ENCODE results near the gene TMEM125. TPM values are rescaled to one million over a fixed set of nuclear protein-coding genes. Genes with fewer than 3 reads are reported as not detected.

Gene TMEM125
- total and polyA plus RNA-seq, 10 of the 15 experiments (the other 5 are each of a cell fraction or from before 2014, with no cell fraction given), result 0.28 TPM; not detected in 9

GRCh38 chr1:43276673-43277072, 6.9 kb downstream of the TMEM125 start:
- intact Hi-C loops (cut with micrococcal nuclease; ENCODE audit: unreplicated experiment) (no loop called here), in situ Hi-C loops (cut with MboI) (no loop called here)
- H3K79me2 ChIP-seq (ENCODE audit: control insufficient read depth, insufficient read depth, low read length), result no peaks in the 10 kb centered on the region
- H3K4me2 ChIP-seq (ENCODE audit: control insufficient read depth, insufficient read depth), result no peak overlapping the region
- no peak overlapping the region for H3K27ac ChIP-seq (ENCODE audit: control insufficient read depth, insufficient read depth)
- FAIRE-seq (no peak), ATAC-seq (no peak), DNase-seq (ENCODE audit: low read depth, low spot score) (no peak)
- H3K4me1 ChIP-seq (ENCODE audit: control insufficient read depth, insufficient read depth, low read length), result peaks cover 4% of the 10 kb centered on the region; the same call in 1 of the 2 replicates
- no peaks in the 10 kb centered on the region for H3K36me3 ChIP-seq (ENCODE audit: control insufficient read depth in 2 of 2, insufficient read depth in 2 of 2, low read length in 1 of 2)
- WGBS (ENCODE audit: insufficient coverage, insufficient replicate concordance, low lambda C conversion rate, missing lambda C conversion rate), result 17% methylated on average over 5 of the region's 7 CpGs
- H3K9ac ChIP-seq (ENCODE audit: control insufficient read depth, insufficient read depth, low read length), result no peak overlapping the region
- SMC1A ChIA-PET (ENCODE audit: uncharacterized antibody, unreplicated experiment), result no interaction called here
- POLR2A ChIA-PET, result no interaction called here
- no peaks in the 10 kb centered on the region; a peak in 1 of 4 replicates for H3K27me3 ChIP-seq (replicated peaks in 1 of 2; ENCODE audit: control insufficient read depth in 2 of 2, insufficient read depth in 2 of 2, low read length in 1 of 2)
- no peak overlapping the region for H3K4me3 ChIP-seq
- no peaks in the 10 kb centered on the region for H3K9me3 ChIP-seq (replicated peaks; ENCODE audit: control insufficient read depth, insufficient read depth, low read length)
- RAD21 ChIA-PET (ENCODE audit: unreplicated experiment), result interaction anchor here (0.5 kb wide), 1 partner anchor 220 kb away, joined by 3 read pairs; no protein-coding TSS in a partner anchor
- TF ChIP-seq ATF7 (IDR thresholded peaks at IDR 0.05; ENCODE audit: low read depth) (no peak), NFYA (IDR thresholded peaks at IDR 0.05; ENCODE audit: borderline replicate concordance, low read depth, low read length) (no peak), IKZF2 (IDR thresholded peaks at IDR 0.05) (no peak), GATAD2B (conservative IDR thresholded peaks at IDR 0.05; ENCODE audit: low read depth) (no peak), MLLT1 (IDR thresholded peaks at IDR 0.05) (no peak)
- no TSS peak for BruUV-seq (replicated peaks)
- CTCF ChIA-PET, result no interaction called here
- H4K20me1 ChIP-seq (ENCODE audit: control insufficient read depth, insufficient read depth), result no peaks in the 10 kb centered on the region
- H2AFZ ChIP-seq (ENCODE audit: control insufficient read depth, low read depth, low read length), result no peak overlapping the region

Measured in GM12878 (cell line).